ENCODE measurements around the gene ATAD3C.

- TF ChIP-seq FOS (IDR thresholded peaks at IDR 0.05; ENCODE audit: borderline replicate concordance, extremely low read depth, insufficient read length), result no peak
- no peak for TF ChIP-seq CTCF (IDR thresholded peaks at IDR 0.05 in 2 of 3, conservative IDR thresholded peaks at IDR 0.05 in 1 of 3; ENCODE audit: control insufficient read depth in 2 of 3, extremely low read depth in 1 of 3, insufficient read depth in 1 of 3, low read depth in 3 of 3, low read length in 3 of 3)
- no peak for TF ChIP-seq REST (IDR thresholded peaks at IDR 0.05; ENCODE audit: low read depth, low read length)
- no peak for TF ChIP-seq MXI1 (IDR thresholded peaks at IDR 0.05; ENCODE audit: low read depth, low read length)
- TF ChIP-seq CREB1 (IDR thresholded peaks at IDR 0.05; ENCODE audit: low read depth), result no peak
- TF ChIP-seq BRCA1 (IDR thresholded peaks at IDR 0.05; ENCODE audit: low read depth, low read length), result no peak
- no peak for TF ChIP-seq EP300 (IDR thresholded peaks at IDR 0.05; ENCODE audit: borderline replicate concordance in 1 of 2, control insufficient read depth in 1 of 2, low read depth in 2 of 2, low read length in 2 of 2)
- TF ChIP-seq FOXM1 (IDR thresholded peaks at IDR 0.05; ENCODE audit: low read depth, low read length), result no peak
- no peak for TF ChIP-seq ELK1 (IDR thresholded peaks at IDR 0.05; ENCODE audit: low read depth, low read length)
- TF ChIP-seq USF2 (IDR thresholded peaks at IDR 0.05; ENCODE audit: borderline replicate concordance, low read depth, low read length), result no peak
- TF ChIP-seq SMARCA5 (IDR thresholded peaks at IDR 0.05), result no peak
- no peak for TF ChIP-seq RFX5 (IDR thresholded peaks at IDR 0.05; ENCODE audit: low read depth, low read length)
These were observed 15.2 kb upstream of the ATAD3C start for GRCh38 chr1:1434131-1434823.

Data from GM12878 (cell line).